Smooth muscle cell of the brain vasculature (primary cell): ENCODE results near the gene ZNF69.
A peak's percentile ranks its signal among the peaks of the same experiment; 100 is the strongest.
"Not testable (repeated sequence)": the region's sequence is repeated elsewhere in the genome, so short reads cannot be mapped to it uniquely, and the experiment has no call there.

Source experiments
- DNase-seq: peaks from one replicate; pipeline ENCODE4 v3.0.0-alpha.2; 2012; ENCODE audit warnings: low read depth, low spot score

ZNF69 gene

DNA sequence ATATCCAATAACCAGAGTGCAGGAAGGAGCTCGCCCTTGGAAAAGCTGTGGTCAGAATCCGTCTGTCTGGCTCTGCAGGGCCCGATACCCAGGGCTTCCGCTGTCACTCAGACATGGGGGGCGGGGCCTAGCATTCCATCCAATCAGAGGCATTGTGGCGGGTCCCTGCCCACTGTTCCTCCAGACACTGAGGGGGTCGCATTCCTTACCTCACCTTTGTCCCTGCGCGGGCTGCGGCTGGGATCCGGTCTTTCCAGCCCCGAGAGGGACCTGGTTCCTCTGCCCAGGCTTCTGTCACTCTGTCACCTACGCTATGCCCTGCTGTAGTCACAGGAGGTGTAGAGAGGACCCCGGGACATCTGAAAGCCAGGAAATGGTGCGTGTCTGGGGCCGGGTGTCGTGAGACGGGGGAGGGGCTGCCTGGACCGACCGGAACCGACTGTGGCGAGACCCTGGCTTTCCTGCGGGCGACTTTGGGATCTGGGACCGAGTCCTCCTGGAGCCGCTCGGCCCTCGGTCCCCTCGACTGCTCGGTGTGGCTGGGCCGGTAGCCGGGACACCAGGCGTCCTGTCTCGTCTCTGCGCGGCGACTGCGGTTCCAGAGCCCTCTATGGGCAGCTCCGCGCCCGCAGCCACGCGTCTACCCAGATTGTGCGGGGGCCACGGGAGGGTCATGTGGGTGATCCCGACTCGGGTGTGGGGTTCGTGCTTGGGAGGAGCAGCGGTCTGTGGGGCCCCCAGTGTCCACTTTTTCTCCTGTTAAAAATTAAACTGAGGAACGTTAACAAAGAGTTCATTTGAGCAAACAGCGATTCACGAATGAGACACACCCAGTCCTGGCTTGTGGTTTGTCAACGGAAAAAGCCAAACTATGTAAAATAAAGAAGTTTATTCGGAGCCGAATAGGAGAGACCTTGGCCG is at the start of gene ZNF69:
Gene ZNF69, plus strand, starts transcription at position 172 of the 921 bp plus-strand sequence. Its CDS starts 142 bp downstream, at position 314.
- peak; percentile 20 for DNase-seq

DNA sequence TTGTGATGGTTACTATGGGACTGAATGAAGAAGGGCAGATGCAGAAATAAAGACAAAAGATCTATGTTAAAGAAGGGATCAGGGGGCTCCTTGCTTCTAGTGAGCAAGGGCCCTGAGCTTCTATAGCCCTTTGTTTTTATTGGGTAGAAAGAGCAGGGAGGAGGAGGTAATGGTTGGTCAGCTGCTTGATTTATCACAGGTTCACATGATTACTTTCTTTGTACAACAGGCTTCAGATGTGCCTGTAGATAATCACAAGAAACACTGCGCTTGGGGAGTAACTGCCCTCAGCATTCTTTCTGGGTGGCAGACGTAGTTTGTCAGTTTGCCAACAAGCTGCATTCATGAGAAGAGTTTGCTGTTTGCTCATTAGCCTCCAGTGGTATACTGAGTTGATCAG is 43.9 kb upstream of the ZNF69 start:
- DNase-seq, result no peak

DNA sequence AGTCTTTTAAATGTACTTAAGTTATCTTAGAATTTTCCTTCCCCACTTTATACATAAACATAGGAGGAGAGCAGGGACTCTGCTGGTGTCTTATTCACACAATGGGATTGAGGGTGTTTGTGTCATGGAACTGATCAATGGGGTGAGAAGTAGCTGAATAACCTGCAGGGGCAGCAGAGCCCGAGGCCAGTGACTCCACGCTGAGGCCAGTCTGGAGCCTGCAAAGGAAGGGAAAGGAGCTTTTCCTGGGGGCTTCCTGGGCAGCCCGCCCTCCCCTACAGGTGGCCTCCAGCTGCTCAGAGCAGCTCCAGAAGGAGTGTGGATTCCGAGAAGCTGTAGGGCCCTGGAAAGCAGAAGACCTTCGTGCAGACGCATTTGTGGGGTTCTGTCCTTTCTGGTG is 40.0 kb upstream of the ZNF69 start:
- not testable (repeated sequence) for DNase-seq

DNA sequence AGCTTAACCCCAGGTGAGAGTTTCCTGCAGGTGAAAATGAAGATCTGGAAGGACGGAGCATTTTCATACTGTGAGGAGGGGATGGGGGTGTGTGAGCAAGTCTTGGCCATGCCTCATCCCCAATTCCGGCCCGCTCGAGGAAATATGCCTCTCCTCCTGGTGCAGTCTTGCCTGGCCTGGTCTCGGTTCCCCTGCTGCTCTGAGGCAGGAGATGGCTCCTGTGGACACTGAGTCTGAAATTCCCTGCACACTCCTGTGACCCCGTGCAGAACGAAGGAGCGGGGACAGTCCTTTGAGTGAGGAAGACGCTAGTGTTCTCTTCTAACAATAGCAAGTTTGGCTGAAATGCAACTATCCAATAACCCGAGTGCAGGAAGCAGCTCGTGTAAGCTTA is 39.4 kb upstream of the ZNF69 start:
- DNase-seq, result no peak

DNA sequence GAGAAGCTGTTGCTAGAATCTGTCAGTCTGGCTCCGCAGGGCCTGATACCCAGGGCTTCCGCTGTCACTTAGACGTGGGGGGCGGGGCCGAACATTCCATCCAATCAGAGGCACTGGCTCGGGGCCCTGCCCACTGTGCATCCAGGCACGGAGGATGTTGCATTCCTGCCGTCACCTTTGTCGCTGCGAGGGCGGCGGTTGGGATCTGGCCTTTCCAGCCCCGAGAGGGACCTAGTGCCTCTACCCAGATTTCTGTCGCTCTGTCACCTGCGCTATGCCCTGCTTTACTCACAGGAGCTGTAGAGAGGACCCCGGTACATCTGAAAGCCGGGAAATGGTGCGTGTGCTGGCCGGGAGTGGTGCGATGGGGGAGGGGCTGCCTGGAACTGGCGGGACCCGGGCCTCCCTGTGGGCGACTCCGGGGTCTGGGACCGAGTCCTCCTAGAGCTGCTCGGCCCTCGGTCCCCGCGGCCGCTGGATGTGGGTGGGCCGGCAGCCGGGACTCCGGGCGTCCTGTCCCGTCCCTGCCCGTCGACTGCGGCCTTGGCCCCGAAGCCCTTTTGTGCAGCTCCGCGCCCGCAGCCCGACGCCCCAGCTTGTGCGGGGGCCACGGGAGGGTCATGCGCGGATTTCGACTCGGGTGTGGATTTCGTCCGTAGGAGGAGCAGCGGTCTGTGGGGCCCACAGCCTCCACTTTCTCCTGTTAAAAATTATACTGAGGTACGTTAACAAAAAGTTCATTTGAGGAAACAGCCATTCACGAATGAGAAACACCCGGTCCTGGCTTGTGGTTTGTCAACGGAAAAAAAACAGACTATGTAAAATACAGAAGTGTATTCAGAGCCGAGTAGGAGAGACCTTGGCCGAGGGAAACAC is 38.8 kb upstream of the ZNF69 start, which contains the start of gene ZNF439:
Gene ZNF439, plus strand, starts transcription at position 133 of the 876 bp plus-strand sequence. Its CDS starts 142 bp downstream, at position 275.
- DNase-seq, result peak; percentile 9

DNA sequence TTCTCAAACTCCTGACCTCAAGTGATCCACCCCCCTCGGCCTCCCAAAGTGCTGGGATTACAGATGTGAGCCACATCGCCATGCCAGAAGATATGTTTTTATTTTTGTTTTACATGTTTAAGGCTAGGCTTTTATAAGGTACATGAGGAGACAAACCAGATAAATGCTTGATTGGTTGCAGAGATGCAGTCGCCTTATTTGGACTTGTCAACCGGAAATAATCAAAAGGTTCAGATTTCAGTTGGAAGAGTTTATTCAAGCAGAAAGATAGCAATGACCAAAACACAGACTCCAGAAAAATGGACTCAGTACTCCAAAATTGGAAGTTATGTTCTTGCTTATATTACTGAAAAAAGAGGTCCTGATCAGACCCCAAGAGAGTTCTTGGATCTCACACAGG is 37.3 kb upstream of the ZNF69 start:
- DNase-seq, result not testable (repeated sequence)

DNA sequence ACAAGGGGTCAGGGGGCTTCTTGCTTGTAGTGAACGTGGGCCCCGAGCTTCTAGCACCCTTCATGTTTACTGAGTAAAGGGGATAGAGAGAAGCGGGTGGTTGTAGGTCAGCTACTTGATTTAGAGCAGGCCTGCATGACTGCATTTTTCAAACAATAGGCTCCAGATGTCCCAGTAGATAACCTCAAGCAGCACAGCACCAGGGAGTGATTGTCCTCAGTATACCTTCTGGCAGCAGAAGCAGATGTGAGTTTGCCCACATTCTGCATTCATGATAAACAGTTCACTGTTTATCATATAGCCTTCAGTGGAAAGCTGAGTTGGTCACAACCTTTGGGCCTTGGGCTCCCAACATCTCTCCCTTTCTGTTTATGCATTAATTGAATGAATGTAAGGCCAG is 34.2 kb upstream of the ZNF69 start:
- no peak for DNase-seq

DNA sequence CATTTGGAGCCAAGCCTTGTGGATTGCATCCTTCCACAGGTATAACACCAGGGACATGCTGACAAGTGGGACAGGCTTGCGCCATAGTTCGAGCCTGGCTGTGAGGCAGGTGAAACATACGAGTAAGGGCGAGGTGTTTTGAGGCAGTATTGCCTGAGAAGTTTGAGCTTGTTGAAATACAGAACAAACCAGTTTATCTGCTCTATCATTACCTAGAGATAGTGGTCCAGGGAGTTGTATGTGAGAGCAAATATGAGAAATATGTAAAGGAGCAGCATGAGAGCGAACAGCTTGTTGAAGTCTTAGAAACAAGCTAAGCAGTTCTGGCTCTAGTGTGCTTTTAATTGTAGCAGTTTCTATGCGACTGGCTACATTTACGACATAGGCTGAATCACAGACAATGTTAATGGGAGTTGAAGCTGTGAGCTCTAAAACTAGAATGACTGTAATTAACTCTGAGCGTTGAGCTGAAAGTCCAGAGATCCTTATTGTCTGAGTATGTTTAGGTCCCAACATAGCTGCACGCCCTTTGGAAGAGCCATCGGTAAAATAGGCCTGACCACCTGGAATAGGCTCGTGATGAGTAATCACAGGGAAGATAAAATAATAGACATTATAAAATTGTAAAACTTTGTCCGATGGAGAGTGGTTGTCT is 30.9 kb upstream of the ZNF69 start:
- DNase-seq, result no peak

GRCh38 chr19:11860721-11861120 is 26.9 kb upstream of the ZNF69 start:
- no peak for DNase-seq

GRCh38 chr19:11861301-11861700 is 26.3 kb upstream of the ZNF69 start:
- no peak for DNase-seq

DNA sequence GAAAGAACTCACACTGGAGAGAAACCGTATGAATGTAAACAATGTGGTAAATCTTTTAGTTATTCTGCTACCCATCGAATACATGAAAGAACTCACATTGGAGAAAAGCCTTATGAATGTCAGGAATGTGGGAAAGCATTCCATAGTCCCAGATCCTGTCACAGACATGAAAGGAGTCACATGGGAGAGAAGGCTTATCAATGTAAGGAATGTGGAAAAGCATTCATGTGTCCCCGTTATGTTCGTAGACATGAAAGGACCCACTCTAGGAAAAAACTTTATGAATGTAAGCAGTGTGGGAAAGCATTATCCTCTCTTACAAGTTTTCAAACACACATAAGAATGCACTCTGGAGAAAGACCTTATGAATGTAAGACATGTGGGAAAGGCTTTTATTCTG is 19.8 kb upstream of the ZNF69 start:
- DNase-seq, result not testable (repeated sequence)

GRCh38 chr19:11868188-11868587 is 19.4 kb upstream of the ZNF69 start:
- no peak for DNase-seq

DNA sequence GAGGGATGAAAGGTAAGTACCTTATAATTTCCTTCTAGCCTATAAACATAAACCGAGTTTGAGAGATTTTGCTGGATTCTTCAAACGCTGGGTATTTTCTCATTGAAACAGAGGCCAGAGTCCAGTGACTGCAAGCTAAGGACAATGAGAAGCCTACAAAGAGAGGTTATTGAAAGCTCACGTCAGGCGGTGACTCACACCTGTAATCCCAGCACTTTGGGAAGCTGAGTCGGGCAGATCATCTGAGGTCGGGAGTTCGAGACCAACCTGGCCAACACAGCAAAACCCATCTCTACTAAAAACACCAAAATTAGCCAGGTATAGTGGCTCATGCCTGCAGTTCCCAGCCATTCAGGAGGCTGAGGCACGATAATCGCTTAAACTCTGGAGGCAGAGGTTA is 15.0 kb upstream of the ZNF69 start:
- no peak for DNase-seq

- DNase-seq, result no peak
Observed at GRCh38 chr19:11873762-11874161, 13.8 kb upstream of the ZNF69 start.

DNA sequence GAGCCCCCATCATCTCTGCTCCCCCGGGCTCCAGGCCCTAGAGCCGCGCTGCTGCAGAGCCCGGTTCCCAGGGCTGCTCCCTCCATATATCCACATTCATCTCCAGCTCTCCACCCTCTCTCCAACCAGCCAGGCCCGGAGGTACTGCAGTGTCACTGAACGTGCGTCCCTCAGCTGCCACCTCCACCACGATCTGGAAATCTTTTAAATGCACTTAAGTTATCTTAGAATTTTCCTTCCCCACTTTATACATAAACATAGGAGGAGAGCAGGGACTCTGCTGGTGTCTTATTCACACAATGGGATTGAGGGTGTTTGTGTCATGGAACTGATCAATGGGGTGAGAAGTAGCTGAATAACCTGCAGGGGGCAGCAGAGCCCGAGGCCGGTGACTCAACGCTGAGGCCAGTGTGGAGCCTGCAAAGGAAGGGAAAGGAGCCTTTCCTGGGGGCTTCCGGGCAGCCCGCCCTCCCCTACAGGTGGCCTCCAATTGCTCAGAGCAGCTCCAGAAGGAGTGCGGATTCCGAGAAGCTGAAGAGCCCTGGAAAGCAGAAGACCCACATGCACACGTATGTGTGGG is 7.8 kb upstream of the ZNF69 start:
- DNase-seq, result not testable (repeated sequence)

GRCh38 chr19:11880598-11880997 is 7.0 kb upstream of the ZNF69 start:
- DNase-seq, result no peak

DNA sequence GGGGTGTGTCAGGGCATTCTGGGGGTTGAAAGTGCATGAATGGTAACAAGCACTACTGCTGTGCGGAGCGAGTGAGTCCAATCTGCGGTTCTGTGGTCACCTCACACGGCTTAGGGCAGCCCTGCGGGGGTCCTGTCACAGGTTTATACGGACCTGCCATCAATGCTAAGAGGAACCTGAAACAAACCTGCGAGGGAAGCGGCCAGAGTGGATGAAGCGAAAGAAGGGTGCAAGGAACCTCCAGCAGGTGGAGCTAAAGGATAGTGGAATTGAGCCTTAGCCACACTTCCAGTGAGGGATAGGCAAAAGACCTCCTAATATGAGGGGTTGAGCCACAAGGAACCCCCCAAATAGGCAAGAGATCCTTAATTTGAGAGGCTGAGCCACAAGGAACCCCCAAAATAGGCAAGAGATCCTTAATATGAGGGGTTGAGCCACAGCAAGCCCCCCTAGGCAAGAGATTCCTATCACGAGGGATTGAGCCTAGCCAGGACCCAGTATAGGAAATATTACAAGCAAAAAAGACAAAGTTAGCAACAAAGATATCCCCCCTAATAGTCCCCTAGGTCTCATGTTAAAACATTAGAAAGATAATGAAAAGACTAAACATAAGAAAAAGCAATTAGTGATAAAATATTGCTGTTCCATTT is 6.3 kb upstream of the ZNF69 start:
- DNase-seq, result no peak

DNA sequence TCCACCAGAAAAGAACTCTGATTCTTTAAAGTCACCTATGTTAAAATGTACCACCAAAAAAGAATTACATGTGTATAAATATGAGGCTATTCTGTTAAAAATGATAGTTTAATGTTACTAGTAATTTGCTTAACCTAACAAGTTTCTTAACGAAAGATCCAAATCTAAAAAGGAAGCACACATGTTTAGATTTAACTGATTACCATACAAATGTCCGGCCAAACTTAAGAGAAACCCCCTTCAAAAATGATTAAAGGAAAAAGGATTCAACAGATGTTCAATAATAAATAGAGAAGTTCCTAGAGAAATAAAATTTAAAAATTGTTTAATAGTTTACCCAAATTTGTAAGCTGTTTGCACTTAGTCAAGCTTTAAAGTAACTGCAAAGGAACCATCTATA is 5.0 kb upstream of the ZNF69 start:
- DNase-seq, result no peak

GRCh38 chr19:11887234-11887610 is 360 bp upstream of the ZNF69 start:
- no peak for DNase-seq

DNA sequence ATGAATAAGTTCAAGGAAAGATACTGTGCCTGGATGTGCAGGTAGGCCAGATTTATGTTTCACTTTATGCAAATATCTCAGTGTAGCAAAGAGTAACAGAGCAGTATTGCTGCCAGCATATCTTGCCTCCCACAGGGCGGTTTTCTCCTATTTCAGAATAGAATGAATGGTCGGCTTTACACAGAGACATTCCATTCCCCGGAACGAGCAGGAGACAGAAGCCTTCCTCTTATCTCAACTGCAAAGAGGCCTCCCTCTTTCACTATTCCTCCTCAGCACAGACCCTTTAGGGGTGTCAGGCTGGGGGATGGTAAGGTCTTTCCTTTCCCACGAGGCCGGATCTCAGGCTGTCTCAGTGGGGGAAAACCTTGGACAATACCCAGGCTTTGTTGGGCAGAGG is 2.3 kb downstream of the ZNF69 start:
- DNase-seq, result not testable (repeated sequence)

GRCh38 chr19:11890634-11891033 is 3.1 kb downstream of the ZNF69 start:
- DNase-seq, result no peak
